Measurements from ENCODE around the gene PIEZO1.

DNA sequence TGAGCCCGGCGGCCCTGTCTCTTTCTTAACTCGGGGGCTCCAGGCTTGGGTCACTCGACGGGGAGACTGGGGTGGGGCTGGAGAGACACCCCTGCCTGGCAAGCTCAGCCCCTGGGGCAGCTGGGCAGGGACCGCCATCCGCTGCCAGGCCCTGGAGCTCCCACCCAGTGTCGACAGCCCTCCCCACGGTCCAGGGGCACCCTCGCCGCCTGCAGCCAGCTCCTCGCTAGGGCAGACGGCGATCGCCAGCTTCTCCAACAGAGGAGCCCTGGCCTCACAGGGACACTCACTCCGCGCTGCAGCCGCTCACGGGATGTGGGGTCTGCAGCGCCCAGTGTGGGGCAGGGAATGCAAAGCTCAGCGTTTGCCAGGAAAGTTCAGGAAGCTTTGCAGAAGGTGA lies 42.7 kb upstream of the PIEZO1 start:
- no peak for TF ChIP-seq POLR2A (IDR thresholded peaks at IDR 0.05)
- TF ChIP-seq, protein P1, sequence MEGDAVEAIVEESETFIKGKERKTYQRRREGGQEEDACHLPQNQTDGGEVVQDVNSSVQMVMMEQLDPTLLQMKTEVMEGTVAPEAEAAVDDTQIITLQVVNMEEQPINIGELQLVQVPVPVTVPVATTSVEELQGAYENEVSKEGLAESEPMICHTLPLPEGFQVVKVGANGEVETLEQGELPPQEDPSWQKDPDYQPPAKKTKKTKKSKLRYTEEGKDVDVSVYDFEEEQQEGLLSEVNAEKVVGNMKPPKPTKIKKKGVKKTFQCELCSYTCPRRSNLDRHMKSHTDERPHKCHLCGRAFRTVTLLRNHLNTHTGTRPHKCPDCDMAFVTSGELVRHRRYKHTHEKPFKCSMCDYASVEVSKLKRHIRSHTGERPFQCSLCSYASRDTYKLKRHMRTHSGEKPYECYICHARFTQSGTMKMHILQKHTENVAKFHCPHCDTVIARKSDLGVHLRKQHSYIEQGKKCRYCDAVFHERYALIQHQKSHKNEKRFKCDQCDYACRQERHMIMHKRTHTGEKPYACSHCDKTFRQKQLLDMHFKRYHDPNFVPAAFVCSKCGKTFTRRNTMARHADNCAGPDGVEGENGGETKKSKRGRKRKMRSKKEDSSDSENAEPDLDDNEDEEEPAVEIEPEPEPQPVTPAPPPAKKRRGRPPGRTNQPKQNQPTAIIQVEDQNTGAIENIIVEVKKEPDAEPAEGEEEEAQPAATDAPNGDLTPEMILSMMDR (IDR thresholded peaks at IDR 0.05): no peak

All from right lobe of liver (tissue), 4 donors.